GM18505 (cell line): Measurements from ENCODE around the gene ARNT2.

Experiments used
- ATAC-seq: cut with Tn5 transposase; IDR thresholded peaks from one replicate; pipeline ENCODE4 v1.9.1; 2021; ENCODE audit not compliant: unreplicated experiment
- POLR2A ChIP-seq: IDR thresholded peaks from 4 replicates; pipeline ENCODE4 v1.6.1; 2011; ENCODE audit warnings: borderline replicate concordance; ENCODE audit not compliant: insufficient read depth, insufficient read length; ENCODE audit errors: extremely low read depth

The ARNT2 gene

GRCh38 chr15:80441714-80442113 is 37.5 kb downstream of the ARNT2 start:
- no peak for ATAC-seq
- no peak for TF ChIP-seq POLR2A

- no peak for ATAC-seq
- no peak for TF ChIP-seq POLR2A
Observed at GRCh38 chr15:80442728-80443403, 38.7 kb downstream of the ARNT2 start.

DNA sequence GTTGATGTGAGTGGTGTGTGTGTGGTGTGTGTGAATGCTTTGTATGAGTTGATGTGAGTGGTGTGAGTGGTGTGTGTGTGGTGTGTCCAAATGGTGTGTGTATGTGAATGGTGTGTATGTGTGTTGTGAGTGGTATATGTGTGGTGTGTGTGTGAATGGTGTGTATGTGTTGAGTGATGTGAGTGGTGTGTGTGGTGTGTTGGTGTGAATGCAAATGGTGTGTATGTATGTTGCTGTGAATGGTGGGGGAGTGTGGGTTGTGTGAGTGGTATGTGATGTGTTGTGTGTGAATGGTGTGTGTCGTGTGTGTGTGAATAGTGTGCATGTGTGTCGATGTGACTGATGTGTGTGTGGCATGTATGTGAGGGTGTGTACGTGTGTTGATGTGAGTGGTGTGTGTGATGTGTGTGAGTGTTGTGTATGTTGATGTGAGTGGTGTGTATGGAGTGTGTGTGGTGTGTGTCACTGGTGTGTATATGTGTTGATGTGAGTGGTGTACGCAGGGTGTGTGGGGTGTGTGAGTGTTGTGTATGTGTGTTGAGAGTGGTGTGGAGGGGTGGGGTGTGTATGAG is 40.6 kb downstream of the ARNT2 start:
- TF ChIP-seq POLR2A, result no peak
- ATAC-seq, result no peak

GRCh38 chr15:80445300-80446041 is 41.3 kb downstream of the ARNT2 start:
- TF ChIP-seq POLR2A, result no peak
- ATAC-seq, result no peak

DNA sequence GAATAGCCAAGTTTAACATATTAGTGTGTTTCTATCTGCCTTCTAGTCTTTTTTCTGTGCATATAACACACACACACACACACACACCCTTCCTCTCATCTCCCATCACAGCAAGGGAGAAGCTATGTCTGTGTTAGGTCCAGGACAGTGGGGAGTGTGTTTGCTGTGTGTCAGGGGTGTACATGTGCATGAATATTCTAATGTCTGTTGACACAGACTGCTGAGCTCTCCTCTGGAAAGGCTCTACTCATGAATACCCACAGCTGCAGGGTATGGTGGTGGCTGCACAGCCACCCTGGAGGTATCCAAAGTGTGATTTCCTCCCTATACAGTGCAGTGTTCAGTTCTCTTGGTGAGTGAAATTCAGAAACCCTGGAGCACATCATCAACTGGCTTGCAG is 42.9 kb downstream of the ARNT2 start:
- no peak for TF ChIP-seq POLR2A
- no peak for ATAC-seq

GRCh38 chr15:80449825-80450224 is 45.6 kb downstream of the ARNT2 start:
- ATAC-seq, result no peak
- TF ChIP-seq POLR2A, result no peak

- TF ChIP-seq POLR2A, result no peak
Observed at GRCh38 chr15:80450811-80451321, 46.7 kb downstream of the ARNT2 start.

DNA sequence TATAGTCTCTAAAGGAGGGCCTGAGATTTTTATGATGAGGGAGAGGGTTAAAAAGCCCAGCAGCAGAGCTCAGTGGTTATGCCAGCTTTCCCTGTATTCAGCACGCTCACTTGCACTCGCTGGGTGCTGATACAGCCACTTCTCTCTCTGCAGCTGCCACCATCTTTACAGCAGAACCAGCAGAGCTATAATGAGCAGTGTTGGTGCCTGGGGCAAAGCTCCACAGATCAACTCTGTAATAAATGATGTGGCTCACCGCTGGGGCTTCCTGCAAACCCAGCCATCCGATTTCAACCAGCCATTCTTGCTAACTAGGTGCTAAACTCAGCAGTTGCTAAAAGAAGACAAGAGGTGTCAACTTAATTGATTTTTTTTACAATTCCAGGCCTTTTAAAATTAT is 48.0 kb downstream of the ARNT2 start:
- ATAC-seq, result no peak
- TF ChIP-seq POLR2A, result no peak

More at GRCh38 chr15:80450811-80451321, 46.7 kb downstream of the ARNT2 start:
- no peak for ATAC-seq

DNA sequence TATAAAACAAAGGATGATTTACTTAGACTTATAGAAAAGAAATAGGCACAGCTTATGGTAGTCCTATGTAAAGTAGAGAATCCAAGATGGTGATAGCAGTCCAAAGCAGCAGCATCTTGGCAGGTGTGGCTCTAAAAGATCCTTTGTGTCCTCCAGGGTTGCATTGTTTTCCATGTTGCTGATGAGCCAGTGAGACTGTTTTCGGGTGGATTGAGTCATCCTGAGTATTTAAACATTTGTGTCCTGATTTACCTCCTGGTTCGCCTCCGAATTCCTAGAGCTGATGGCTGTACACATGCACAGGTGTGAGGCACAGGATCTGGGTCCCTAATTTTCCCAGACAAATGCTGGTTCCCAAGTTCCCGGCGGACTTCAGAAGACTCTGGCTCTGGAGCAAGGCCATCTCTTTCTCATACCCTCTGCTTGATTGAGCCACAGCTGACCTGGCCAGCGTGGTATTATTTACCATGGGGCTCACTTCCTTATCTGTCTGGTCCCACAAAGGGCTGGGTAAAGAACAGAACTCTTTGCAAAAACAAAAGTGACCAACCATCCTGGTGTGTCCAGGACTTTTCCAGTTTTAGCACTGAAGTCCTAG is 51.0 kb downstream of the ARNT2 start:
- ATAC-seq, result no peak
- TF ChIP-seq POLR2A, result no peak

DNA sequence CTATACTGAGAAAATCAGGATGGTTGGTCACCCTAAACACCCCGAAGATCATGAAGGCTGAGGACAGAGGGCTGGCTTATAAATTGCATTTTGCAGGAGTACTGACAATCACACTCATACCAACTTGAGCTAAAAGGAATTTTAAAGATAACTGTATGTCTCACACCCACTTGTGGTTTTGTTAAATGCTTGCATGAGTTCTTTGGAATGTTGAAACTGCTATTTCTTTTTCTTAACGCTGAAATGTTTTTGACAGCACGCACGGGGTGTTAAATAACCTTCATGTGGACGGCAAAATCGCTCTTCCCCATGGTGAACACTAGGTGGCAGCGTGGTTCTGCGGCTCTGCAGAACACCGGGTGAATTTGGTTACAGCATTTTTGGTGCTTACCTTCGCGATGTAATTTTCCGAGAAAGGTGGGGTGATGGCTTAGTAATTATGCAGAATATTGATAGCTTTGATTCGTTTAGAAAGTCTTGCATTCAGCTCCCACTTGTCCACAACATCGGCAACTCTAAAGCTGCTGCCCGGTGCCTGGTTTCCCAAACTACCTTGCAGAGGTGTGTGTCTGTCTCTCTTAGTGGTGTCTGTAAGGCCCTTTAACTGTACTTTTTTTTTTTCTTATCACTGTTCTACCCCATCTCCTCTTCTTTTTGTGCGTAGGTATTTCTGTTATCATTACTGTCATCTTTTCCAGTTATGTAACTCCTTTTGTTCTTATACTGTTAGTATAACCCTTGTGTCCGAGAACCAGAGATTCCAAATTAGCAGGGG is 51.7 kb downstream of the ARNT2 start:
- no peak for ATAC-seq
- TF ChIP-seq POLR2A, result no peak

GRCh38 chr15:80456517-80457492 is 52.6 kb downstream of the ARNT2 start:
- no peak for TF ChIP-seq POLR2A
- ATAC-seq, result no peak

- ATAC-seq, result no peak
- TF ChIP-seq POLR2A, result no peak
Observed at GRCh38 chr15:80457896-80458295, 53.7 kb downstream of the ARNT2 start.
